Transverse colon (tissue), 3 donors: ENCODE results near the gene SGO2.

Source experiments
- CTCF ChIP-seq, 5 experiments: fragments of 200-600 bp in 3 of 5; fragments of 450-650 bp in 2 of 5; sonication (generic) in 3 of 5; IDR thresholded peaks; 1 replicate in 2 of 5; 2 replicates in 3 of 5; pipeline ENCODE4 v1.5.1; 2016 to 2017; ENCODE audit warnings: antibody characterized with exemption in 5 of 5, inconsistent platforms in 3 of 5, mild to moderate bottlenecking in 2 of 5, moderate library complexity in 1 of 5
- EP300 ChIP-seq: sonication (generic); formaldehyde crosslinking; IDR thresholded peaks from one replicate; pipeline ENCODE4 v1.6.1; 2017; ENCODE audit warnings: antibody characterized with exemption, low read depth
- POLR2A ChIP-seq: fragments of 450-650 bp; IDR thresholded peaks from one replicate; pipeline ENCODE4 v1.6.1; 2016; ENCODE audit warnings: antibody characterized with exemption, mild to moderate bottlenecking, moderate library complexity

- no peak for TF ChIP-seq CTCF (IDR thresholded peaks at IDR 0.05)
- no peak for TF ChIP-seq EP300
- no peak for TF ChIP-seq POLR2A
Observed at GRCh38 chr2:200498402-200499162, 27.4 kb upstream of the SGO2 start.
